22Rv1 (cell line): ENCODE measurements around the gene DPH2.

Source experiments
- ZFX ChIP-seq: fragments of 450-650 bp; IDR thresholded peaks from 2 replicates; pipeline ENCODE4 v1.6.1; 2017; ENCODE audit warnings: antibody characterized with exemption, borderline replicate concordance
- TF ChIP-seq, protein P1 (sequence below): fragments of 450-650 bp; IDR thresholded peaks from 2 replicates; pipeline ENCODE4 v1.5.1; 2017; ENCODE audit warnings: mild to moderate bottlenecking

DNA sequence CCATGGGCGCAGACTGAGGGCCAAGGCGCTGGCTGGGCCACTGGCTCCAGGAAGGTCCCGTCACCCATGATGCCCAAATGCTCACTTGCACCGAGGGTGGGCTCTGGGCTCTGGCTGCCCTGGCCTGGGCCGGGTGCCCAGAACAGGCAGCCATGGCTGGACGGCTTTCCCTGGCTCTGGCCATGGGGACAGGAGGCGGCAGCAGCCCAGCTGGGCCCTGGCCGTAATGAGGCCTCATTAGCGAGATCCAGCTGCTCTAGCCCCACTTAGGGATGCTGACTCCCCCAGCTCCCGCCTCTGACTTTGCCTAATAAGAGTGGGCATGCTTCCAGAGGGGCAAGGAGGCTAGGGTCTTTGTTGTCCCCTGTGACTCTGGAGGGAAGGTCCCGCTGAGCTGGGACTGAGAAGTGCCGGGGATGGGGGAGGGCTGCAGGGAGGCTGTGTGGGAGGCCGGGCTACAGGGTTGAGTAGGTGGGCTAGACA is 49.7 kb downstream of the DPH2 start:
- TF ChIP-seq, protein P1, sequence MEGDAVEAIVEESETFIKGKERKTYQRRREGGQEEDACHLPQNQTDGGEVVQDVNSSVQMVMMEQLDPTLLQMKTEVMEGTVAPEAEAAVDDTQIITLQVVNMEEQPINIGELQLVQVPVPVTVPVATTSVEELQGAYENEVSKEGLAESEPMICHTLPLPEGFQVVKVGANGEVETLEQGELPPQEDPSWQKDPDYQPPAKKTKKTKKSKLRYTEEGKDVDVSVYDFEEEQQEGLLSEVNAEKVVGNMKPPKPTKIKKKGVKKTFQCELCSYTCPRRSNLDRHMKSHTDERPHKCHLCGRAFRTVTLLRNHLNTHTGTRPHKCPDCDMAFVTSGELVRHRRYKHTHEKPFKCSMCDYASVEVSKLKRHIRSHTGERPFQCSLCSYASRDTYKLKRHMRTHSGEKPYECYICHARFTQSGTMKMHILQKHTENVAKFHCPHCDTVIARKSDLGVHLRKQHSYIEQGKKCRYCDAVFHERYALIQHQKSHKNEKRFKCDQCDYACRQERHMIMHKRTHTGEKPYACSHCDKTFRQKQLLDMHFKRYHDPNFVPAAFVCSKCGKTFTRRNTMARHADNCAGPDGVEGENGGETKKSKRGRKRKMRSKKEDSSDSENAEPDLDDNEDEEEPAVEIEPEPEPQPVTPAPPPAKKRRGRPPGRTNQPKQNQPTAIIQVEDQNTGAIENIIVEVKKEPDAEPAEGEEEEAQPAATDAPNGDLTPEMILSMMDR = no peak
- TF ChIP-seq ZFX = no peak
